K562 (cell line): Measurements from ENCODE around the gene INPP4B. TPM values are rescaled to one million over a fixed set of nuclear protein-coding genes. Genes with fewer than 3 reads are reported as not detected.

Source experiments
- BDP1 ChIP-seq: IDR thresholded peaks from 3 replicates; pipeline ENCODE4 v1.6.1; 2011; ENCODE audit not compliant: insufficient read length, insufficient read depth
- FOXK2 ChIP-seq, 2 experiments: fragments of 450-650 bp; IDR thresholded peaks in 1 of 2; conservative IDR thresholded peaks in 1 of 2; 2 replicates each; pipeline ENCODE4 v1.6.1; 2016; ENCODE audit warnings: low read depth in 2 of 2, mild to moderate bottlenecking in 1 of 2
- HMG20A ChIP-seq: fragments of 450-650 bp; formaldehyde crosslinking; conservative IDR thresholded peaks from 2 replicates; pipeline ENCODE4 v1.4.0; 2020; ENCODE audit warnings: mild to moderate bottlenecking, mixed read lengths
- ZBTB1 ChIP-seq: sonication (generic); formaldehyde crosslinking; IDR thresholded peaks from 2 replicates; pipeline ENCODE4 v1.8.1; 2023; ENCODE audit warnings: missing genetic modification reagents, low read depth, mild to moderate bottlenecking, borderline replicate concordance
- polyA plus RNA-seq, 8 experiments: library from polyadenylated mRNA; depleted of rRNA in 4 of 8; stranded (reverse) in 5 of 8; unstranded in 3 of 8; fragments of >200 nt; fragmentation: Nextera tagmentation in 2 of 8; fragmentation: Illumina TruSeq in 1 of 8; extraction: Ambion mirVana in 2 of 8; extraction: Trizol in 1 of 8; gene quantifications; 2 replicates each; pipeline versions ENCODE4 v1.2.1 to v1.2.3, GENCODE V29; 2011 to 2014; ENCODE audit warnings: inconsistent platforms in 1 of 8, missing spikeins in 1 of 8
- total RNA-seq, 7 experiments: library from RNA; depleted of rRNA in 6 of 7; stranded (reverse); fragments of >200 nt in 6 of 7; fragmentation: Illumina TruSeq in 2 of 7; extraction: Trizol in 2 of 7; gene quantifications; 2 replicates each; pipeline versions ENCODE4 v1.2.1 to v1.2.3, GENCODE V29; 2011 to 2021; ENCODE audit warnings: low replicate concordance in 1 of 7
- TF ChIP-seq, protein P1 (sequence below): fragments of 200-600 bp; sonication (generic); IDR thresholded peaks from one replicate; pipeline ENCODE4 v1.6.1; 2012; ENCODE audit warnings: mild to moderate bottlenecking, low read depth, low read length, inconsistent platforms

The INPP4B gene
- total and polyA plus RNA-seq, 9 of the 15 experiments (the other 6 are each of a cell fraction or from before 2014, with no cell fraction given): 0.04 to 0.11 TPM; not detected in 7

DNA sequence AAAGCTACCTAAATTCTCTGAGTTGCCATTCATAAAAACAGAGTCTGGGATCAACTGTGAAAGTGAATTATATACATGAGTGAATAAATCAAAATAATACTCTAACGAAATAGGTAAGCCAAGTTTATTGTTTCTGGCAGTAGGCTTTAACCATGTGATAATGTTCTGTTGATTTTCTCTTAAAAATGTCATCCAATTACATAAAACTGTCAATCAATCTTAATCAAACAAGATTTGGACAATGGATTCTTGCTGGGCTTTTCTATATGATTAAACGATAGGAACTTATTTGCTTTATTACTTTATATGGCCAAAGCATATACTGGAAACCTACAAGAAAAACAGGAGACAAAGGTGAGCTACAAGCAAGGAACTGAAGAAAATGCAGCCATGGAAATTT, 148.8 kb downstream of the INPP4B start (continued):
- TF ChIP-seq, protein P1, sequence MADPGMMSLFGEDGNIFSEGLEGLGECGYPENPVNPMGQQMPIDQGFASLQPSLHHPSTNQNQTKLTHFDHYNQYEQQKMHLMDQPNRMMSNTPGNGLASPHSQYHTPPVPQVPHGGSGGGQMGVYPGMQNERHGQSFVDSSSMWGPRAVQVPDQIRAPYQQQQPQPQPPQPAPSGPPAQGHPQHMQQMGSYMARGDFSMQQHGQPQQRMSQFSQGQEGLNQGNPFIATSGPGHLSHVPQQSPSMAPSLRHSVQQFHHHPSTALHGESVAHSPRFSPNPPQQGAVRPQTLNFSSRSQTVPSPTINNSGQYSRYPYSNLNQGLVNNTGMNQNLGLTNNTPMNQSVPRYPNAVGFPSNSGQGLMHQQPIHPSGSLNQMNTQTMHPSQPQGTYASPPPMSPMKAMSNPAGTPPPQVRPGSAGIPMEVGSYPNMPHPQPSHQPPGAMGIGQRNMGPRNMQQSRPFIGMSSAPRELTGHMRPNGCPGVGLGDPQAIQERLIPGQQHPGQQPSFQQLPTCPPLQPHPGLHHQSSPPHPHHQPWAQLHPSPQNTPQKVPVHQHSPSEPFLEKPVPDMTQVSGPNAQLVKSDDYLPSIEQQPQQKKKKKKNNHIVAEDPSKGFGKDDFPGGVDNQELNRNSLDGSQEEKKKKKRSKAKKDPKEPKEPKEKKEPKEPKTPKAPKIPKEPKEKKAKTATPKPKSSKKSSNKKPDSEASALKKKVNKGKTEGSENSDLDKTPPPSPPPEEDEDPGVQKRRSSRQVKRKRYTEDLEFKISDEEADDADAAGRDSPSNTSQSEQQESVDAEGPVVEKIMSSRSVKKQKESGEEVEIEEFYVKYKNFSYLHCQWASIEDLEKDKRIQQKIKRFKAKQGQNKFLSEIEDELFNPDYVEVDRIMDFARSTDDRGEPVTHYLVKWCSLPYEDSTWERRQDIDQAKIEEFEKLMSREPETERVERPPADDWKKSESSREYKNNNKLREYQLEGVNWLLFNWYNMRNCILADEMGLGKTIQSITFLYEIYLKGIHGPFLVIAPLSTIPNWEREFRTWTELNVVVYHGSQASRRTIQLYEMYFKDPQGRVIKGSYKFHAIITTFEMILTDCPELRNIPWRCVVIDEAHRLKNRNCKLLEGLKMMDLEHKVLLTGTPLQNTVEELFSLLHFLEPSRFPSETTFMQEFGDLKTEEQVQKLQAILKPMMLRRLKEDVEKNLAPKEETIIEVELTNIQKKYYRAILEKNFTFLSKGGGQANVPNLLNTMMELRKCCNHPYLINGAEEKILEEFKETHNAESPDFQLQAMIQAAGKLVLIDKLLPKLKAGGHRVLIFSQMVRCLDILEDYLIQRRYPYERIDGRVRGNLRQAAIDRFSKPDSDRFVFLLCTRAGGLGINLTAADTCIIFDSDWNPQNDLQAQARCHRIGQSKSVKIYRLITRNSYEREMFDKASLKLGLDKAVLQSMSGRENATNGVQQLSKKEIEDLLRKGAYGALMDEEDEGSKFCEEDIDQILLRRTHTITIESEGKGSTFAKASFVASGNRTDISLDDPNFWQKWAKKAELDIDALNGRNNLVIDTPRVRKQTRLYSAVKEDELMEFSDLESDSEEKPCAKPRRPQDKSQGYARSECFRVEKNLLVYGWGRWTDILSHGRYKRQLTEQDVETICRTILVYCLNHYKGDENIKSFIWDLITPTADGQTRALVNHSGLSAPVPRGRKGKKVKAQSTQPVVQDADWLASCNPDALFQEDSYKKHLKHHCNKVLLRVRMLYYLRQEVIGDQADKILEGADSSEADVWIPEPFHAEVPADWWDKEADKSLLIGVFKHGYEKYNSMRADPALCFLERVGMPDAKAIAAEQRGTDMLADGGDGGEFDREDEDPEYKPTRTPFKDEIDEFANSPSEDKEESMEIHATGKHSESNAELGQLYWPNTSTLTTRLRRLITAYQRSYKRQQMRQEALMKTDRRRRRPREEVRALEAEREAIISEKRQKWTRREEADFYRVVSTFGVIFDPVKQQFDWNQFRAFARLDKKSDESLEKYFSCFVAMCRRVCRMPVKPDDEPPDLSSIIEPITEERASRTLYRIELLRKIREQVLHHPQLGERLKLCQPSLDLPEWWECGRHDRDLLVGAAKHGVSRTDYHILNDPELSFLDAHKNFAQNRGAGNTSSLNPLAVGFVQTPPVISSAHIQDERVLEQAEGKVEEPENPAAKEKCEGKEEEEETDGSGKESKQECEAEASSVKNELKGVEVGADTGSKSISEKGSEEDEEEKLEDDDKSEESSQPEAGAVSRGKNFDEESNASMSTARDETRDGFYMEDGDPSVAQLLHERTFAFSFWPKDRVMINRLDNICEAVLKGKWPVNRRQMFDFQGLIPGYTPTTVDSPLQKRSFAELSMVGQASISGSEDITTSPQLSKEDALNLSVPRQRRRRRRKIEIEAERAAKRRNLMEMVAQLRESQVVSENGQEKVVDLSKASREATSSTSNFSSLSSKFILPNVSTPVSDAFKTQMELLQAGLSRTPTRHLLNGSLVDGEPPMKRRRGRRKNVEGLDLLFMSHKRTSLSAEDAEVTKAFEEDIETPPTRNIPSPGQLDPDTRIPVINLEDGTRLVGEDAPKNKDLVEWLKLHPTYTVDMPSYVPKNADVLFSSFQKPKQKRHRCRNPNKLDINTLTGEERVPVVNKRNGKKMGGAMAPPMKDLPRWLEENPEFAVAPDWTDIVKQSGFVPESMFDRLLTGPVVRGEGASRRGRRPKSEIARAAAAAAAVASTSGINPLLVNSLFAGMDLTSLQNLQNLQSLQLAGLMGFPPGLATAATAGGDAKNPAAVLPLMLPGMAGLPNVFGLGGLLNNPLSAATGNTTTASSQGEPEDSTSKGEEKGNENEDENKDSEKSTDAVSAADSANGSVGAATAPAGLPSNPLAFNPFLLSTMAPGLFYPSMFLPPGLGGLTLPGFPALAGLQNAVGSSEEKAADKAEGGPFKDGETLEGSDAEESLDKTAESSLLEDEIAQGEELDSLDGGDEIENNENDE: no peak
- TF ChIP-seq ZBTB1 (CRISPR knock-in tag) (no peak), FOXK2 (conservative IDR thresholded peaks at IDR 0.05 in 1 of 2, IDR thresholded peaks at IDR 0.05 in 1 of 2; ENCODE audit: low read depth in 2 of 2) (no peak), HMG20A (CRISPR knock-in tag) (no peak), BDP1 (no peak)
